T-helper 2 cell treated with Interferon-gamma antibody and Interleukin-4, amounts not matched to agents 5 μg/mL and 100 μg/mL, for 36 hours (primary cell): ENCODE data around the gene TMEM52.

Source experiments
- DNase-seq: peaks from one replicate; pipeline ENCODE4 v3.0.0; 2021; ENCODE audit warnings: low spot score
- H3K27ac Mint-ChIP-seq: one replicate; pipeline ENCODE4 v1.8.0; 2021; ENCODE audit warnings: mild to moderate bottlenecking, mixed read lengths
- H3K27me3 Mint-ChIP-seq: one replicate; pipeline ENCODE4 v1.8.0; 2021; ENCODE audit warnings: low read depth, mixed read lengths
- H3K36me3 Mint-ChIP-seq: one replicate; pipeline ENCODE4 v1.8.0; 2021; ENCODE audit warnings: low read depth, mixed read lengths
- H3K4me1 Mint-ChIP-seq: one replicate; pipeline ENCODE4 v1.8.0; 2021; ENCODE audit warnings: low read depth, mixed read lengths
- H3K4me3 Mint-ChIP-seq: one replicate; pipeline ENCODE4 v1.8.0; 2022; ENCODE audit warnings: mild to moderate bottlenecking, moderate library complexity, mixed read lengths
- H3K9me3 Mint-ChIP-seq: one replicate; pipeline ENCODE4 v1.8.0; 2021; ENCODE audit warnings: mixed read lengths

TMEM52 gene

GRCh38 chr1:1907098-1907736 is 11.9 kb downstream of the TMEM52 start:
- no peak overlapping the region for H3K27ac Mint-ChIP-seq
- H3K4me3 Mint-ChIP-seq = peak overlapping the region; percentile 29

GRCh38 chr1:1906185-1907097 is 12.6 kb downstream of the TMEM52 start:
- Mint-ChIP-seq H3K27ac (peak overlapping the region; percentile 76), H3K9me3 (no peaks in the 10 kb centered on the region), H3K4me3 (peak overlapping the region; percentile 35), H3K4me1 (peaks cover 10% of the 10 kb centered on the region), H3K36me3 (no peaks in the 10 kb centered on the region), H3K27me3 (no peaks in the 10 kb centered on the region)
- DNase-seq = peak; percentile 64

More at GRCh38 chr1:1907098-1907736, 11.9 kb downstream of the TMEM52 start:
- no peaks in the 10 kb centered on the region for H3K27me3 Mint-ChIP-seq
- DNase-seq = no peak
- H3K9me3 Mint-ChIP-seq = no peaks in the 10 kb centered on the region
- H3K4me1 Mint-ChIP-seq = peaks cover 10% of the 10 kb centered on the region
- no peaks in the 10 kb centered on the region for H3K36me3 Mint-ChIP-seq

- no peaks in the 10 kb centered on the region for H3K9me3 Mint-ChIP-seq
- no peak for DNase-seq
- no peak overlapping the region for H3K27ac Mint-ChIP-seq
- H3K4me1 Mint-ChIP-seq = peaks cover 8% of the 10 kb centered on the region
- H3K36me3 Mint-ChIP-seq = no peaks in the 10 kb centered on the region
- no peaks in the 10 kb centered on the region for H3K27me3 Mint-ChIP-seq
- H3K4me3 Mint-ChIP-seq = no peak overlapping the region
Observed at GRCh38 chr1:1903224-1903623, 15.9 kb downstream of the TMEM52 start.

GRCh38 chr1:1901641-1902294 is 17.3 kb downstream of the TMEM52 start:
- H3K9me3 Mint-ChIP-seq = no peaks in the 10 kb centered on the region
- H3K36me3 Mint-ChIP-seq = no peaks in the 10 kb centered on the region
- DNase-seq = no peak
- no peak overlapping the region for H3K27ac Mint-ChIP-seq
- H3K27me3 Mint-ChIP-seq = no peaks in the 10 kb centered on the region
- H3K4me3 Mint-ChIP-seq = no peak overlapping the region
- H3K4me1 Mint-ChIP-seq = peaks cover 8% of the 10 kb centered on the region

- Mint-ChIP-seq H3K9me3 (no peaks in the 10 kb centered on the region), H3K27me3 (no peaks in the 10 kb centered on the region), H3K27ac (no peak overlapping the region), H3K4me1 (peaks cover 4% of the 10 kb centered on the region), H3K4me3 (no peak overlapping the region), H3K36me3 (no peaks in the 10 kb centered on the region)
- DNase-seq = no peak
Observed at GRCh38 chr1:1900883-1901640, 18.0 kb downstream of the TMEM52 start.

GRCh38 chr1:1899967-1900327 is 19.1 kb downstream of the TMEM52 start:
- no peak for DNase-seq
- no peaks in the 10 kb centered on the region for H3K27me3 Mint-ChIP-seq
- no peak overlapping the region for H3K4me3 Mint-ChIP-seq
- H3K4me1 Mint-ChIP-seq = peaks cover 5% of the 10 kb centered on the region
- no peaks in the 10 kb centered on the region for H3K36me3 Mint-ChIP-seq
- H3K27ac Mint-ChIP-seq = no peak overlapping the region
- no peaks in the 10 kb centered on the region for H3K9me3 Mint-ChIP-seq

- no peaks in the 10 kb centered on the region for H3K27me3 Mint-ChIP-seq
- no peak overlapping the region for H3K4me3 Mint-ChIP-seq
- peaks cover 10% of the 10 kb centered on the region for H3K4me1 Mint-ChIP-seq
- DNase-seq = no peak
- H3K27ac Mint-ChIP-seq = no peak overlapping the region
- no peaks in the 10 kb centered on the region for H3K9me3 Mint-ChIP-seq
- no peaks in the 10 kb centered on the region for H3K36me3 Mint-ChIP-seq
Observed at GRCh38 chr1:1899266-1899966, 19.7 kb downstream of the TMEM52 start.

GRCh38 chr1:1898246-1898933 is 20.7 kb downstream of the TMEM52 start:
- H3K27ac Mint-ChIP-seq = no peak overlapping the region
- H3K9me3 Mint-ChIP-seq = no peaks in the 10 kb centered on the region
- no peak overlapping the region for H3K4me3 Mint-ChIP-seq
- H3K36me3 Mint-ChIP-seq = no peaks in the 10 kb centered on the region
- no peak for DNase-seq
- H3K4me1 Mint-ChIP-seq = peaks cover 11% of the 10 kb centered on the region
- H3K27me3 Mint-ChIP-seq = no peaks in the 10 kb centered on the region

- peaks cover 17% of the 10 kb centered on the region for H3K4me1 Mint-ChIP-seq
- H3K36me3 Mint-ChIP-seq = no peaks in the 10 kb centered on the region
- H3K27me3 Mint-ChIP-seq = no peaks in the 10 kb centered on the region
- DNase-seq = no peak
- H3K27ac Mint-ChIP-seq = no peak overlapping the region
- no peaks in the 10 kb centered on the region for H3K9me3 Mint-ChIP-seq
- H3K4me3 Mint-ChIP-seq = no peak overlapping the region
Observed at GRCh38 chr1:1895456-1896336, 23.4 kb downstream of the TMEM52 start.

GRCh38 chr1:1895060-1895418 is 24.0 kb downstream of the TMEM52 start:
- no peak for DNase-seq
- Mint-ChIP-seq H3K36me3 (no peaks in the 10 kb centered on the region), H3K4me3 (no peak overlapping the region)

GRCh38 chr1:1894354-1895059 is 24.6 kb downstream of the TMEM52 start:
- H3K4me3 Mint-ChIP-seq = no peak overlapping the region
- H3K27me3 Mint-ChIP-seq = no peaks in the 10 kb centered on the region
- DNase-seq = no peak
- no peaks in the 10 kb centered on the region for H3K36me3 Mint-ChIP-seq
- H3K9me3 Mint-ChIP-seq = no peaks in the 10 kb centered on the region
- H3K4me1 Mint-ChIP-seq = peaks cover 17% of the 10 kb centered on the region
- peak overlapping the region; percentile 45 for H3K27ac Mint-ChIP-seq

More at GRCh38 chr1:1895060-1895418, 24.0 kb downstream of the TMEM52 start:
- Mint-ChIP-seq H3K4me1 (peaks cover 17% of the 10 kb centered on the region), H3K27ac (no peak overlapping the region), H3K9me3 (no peaks in the 10 kb centered on the region), H3K27me3 (no peaks in the 10 kb centered on the region)

GRCh38 chr1:1893997-1894353 is 25.1 kb downstream of the TMEM52 start:
- Mint-ChIP-seq H3K9me3 (no peaks in the 10 kb centered on the region), H3K4me1 (peaks cover 17% of the 10 kb centered on the region), H3K27ac (peak overlapping the region; percentile 45), H3K36me3 (peaks cover 2% of the 10 kb centered on the region), H3K4me3 (no peak overlapping the region), H3K27me3 (no peaks in the 10 kb centered on the region)
- DNase-seq = no peak
